NCI-H1436 treated with DMSO at 0.1 percent for 48 hours (cell line): Measurements from ENCODE around the gene ARSD.
"Not testable (repeated sequence)": the region's sequence is repeated elsewhere in the genome, so short reads cannot be mapped to it uniquely, and the experiment has no call there.

Experiments
- DNase-seq: peaks from one replicate; lab custom pipeline; 2025; lab: John Stamatoyannopoulos, UW

The ARSD gene

DNA sequence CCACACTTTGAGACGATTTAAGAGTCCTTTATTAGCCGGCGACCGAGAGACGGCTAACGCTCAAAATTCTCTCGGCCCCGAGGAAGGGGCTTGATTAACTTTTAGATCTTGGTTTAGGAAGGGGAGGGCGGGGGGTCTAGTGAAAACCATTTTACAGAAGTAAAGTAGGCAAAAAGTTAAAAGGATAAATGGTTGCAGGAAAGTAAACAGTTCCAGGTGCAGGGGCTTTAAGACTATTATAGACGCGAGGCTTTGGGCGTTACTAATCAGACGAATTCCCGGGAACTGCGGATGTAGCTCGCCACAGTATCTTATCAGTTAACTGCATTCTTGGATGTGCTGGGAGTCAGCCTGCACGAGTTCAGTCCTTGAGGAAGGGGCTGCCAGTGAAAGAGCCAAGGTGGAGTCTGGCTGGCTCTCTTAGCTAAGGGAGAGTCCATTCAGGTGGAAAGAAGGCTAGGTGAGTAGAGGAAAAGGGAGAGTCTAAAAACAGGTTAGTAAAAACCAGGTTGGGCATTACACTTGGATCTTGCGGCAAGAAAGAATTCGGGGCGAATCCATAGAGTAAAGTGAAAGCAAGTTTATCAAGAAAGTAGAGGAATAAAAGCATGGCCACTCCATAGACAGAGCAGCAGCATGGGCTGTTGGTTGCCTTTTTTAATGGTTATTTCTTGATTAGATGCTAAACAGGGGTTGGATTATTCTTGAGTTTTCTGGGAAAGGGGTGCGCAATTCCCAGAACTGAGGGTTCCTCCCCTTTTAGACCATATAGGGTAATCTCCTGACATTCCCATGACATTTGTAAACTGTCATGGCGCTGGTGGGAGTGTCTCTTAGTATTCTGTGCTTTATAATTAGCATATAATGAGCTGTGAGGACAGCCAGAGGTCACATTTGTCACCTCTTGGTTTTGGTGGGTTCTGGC, 38.3 kb downstream of the ARSD start:
- not testable (repeated sequence) for DNase-seq

DNA sequence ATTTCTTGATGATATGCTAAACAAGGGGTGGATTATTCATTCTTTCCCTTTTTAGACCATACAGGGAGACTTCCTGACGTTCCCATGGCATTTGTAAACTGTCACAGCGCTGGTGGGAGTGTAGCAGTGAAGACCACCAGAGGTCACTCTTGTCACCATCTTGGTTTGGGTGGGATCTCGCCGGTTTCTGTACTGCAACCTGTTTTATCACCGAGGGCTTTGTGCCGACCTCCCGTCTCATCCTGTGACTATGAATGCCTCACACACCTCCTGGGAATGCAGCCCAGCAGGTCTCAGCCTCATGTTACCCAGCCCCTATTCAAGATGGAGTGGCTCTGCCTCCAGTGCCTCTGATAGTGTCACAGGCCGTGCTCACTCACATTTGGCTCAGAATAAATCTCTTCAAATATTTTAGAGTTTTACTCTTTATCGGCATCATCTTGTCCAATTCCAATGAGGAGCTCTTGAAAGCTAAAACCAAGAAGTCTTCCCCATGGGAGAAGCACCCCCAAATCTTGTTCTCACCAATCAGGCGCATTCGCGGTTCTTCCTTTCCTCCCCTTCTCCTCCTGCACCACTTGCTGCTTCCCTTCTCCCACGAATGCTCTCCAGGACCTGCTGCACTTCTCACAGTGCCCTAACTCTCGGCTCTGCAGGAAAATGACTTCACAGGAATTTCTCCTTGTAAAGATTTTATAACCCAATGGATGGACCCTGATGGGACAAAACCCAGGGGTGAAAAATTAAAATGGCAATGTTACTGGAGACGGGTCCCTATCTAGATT, 39.2 kb downstream of the ARSD start:
- DNase-seq, result not testable (repeated sequence)

DNA sequence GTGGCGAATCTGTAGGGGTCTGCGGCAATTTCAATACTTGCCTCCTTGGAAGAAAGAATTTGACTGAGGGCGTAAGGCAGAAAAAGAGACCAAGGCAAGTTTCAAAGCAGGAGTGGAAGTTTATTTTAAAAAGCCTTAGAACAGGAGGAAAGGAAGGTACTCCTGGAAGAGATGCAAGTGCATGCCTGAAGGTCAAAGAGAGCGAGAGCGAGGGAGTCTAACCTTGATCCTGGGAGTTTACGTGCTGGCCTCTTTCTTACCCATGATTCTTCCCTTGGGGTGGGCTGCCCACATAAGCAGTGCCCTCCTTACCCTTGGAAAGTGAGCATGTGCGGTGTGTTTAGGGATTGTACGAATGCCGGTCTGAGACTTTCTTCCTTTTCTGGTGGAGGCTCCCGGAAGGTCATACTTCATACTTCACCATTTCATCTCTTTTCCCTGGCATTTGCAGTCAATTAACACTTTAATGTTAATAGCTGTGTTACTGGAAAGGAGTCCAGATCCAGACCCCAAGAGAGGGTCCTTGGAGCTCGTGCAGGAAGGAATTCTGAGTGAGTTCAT, 40.0 kb downstream of the ARSD start:
- DNase-seq, result no peak

DNA sequence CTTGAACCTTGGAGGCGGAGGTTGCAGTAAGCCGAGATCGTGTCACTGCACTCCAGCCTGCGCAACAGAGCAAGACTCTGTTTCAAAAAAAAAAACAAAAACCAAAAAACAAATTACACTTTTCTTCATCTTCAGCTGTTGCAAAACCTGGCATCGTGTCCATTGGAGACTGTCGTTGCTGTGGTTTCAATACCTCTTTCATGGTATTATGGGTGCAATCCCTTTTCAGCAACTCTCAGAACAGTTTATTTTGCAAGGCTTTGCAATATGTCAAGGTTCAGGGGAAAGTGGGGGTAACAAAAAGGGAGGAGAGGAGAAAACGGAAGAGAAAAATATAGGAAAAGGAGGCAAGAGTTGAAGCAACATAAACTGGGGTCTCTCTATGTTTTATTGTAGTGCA, 40.8 kb downstream of the ARSD start:
- no peak for DNase-seq

DNA sequence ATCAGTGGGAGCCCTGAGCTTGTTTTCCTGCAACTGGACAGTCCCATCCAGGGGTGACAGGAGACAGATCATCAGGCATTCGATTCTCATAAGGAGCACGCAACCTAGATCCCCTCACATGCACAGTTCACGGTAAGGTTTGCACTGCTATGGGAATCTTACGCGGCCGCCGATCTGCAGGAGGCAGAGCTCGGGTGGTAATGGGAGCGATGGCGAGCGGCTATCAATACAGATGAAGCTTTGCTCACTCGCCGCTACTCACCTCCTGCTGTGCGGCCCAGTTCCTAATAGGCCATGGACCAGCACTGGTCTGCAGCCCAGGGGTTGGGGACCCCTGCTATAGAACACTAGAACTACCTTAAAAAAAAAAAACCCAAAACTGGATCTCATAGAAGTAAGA, 45.4 kb downstream of the ARSD start:
- DNase-seq, result no peak

DNA sequence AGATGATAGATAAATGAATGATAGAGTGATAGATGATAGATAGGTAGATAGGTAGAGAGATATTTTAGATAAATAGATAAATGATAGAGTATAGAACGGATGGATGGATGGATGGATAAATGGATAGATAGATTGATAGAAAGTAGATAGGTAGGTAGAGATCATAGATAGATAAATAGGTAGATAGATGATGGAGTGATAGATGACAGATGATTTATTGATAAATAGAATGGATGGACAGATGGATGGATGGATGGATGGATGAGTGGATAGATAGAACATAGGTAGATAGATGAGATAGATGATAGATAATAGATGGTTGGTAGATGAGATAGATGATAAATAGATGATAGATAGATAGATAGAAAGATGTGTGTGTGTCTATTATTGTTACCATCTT, 49.5 kb downstream of the ARSD start:
- no peak for DNase-seq

DNA sequence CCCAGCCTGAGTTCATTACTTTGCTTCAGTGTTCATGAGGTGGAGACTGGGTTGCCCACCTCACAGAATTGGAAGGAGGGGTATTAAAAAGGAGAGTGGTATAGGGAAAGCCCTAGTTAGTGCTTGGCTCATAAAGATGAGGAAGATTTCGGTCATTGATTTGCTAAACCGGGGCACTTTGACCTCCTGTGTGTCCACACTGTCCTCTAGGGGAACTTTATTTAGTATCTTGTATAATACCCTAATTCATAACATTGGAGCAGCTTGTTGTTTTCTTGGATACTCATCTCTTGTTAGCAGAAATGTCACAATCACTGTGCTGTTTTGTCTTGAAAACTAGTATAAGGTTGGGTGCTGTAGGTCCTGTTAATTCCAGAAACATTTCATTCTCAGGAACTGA, 50.6 kb downstream of the ARSD start:
- no peak for DNase-seq

DNA sequence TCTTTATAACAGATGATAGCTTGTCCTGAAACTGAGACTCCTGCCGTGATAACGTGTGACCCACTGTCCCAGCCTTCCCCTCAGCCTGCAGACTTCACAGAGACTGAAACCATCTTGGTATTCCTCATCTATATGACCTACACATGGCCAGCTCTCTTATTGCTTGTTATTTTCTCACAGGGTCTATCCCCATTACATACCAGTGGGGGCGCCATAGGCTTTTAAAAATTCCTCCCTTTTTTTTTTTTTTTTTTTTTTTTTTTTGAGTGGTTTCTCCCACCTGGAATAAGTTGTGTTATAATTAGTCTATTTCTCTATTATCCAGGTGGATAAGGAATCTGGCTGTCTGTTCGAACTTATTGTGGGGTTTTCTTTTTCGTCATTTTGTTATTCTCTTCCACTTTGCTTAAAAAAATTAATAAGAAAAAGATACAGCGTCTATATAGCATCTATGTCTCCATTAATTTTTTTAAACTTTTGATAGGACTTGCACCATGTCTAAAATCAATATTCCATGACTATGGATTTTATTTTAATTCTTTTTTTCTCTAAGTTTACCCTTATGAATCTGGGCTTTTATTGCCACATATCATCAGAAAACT, 53.2 kb downstream of the ARSD start:
- no peak for DNase-seq

DNA sequence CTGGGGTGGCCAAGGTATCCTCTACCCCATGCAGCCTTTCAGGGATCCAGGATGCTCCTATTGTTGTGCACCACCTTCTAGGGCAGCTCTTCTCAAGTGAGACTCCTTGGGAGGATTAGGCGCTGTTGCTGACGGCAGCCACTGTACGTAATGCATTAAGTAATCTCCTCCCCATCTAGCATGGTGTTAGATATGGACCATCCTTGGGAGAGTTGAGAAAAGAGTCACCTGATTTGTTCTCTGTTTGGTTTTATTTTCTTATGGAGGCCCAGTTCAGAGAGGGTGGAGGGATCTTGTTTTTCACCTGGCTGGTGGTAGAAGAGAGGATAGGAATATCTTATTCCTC, 54.0 kb downstream of the ARSD start:
- DNase-seq, result no peak

DNA sequence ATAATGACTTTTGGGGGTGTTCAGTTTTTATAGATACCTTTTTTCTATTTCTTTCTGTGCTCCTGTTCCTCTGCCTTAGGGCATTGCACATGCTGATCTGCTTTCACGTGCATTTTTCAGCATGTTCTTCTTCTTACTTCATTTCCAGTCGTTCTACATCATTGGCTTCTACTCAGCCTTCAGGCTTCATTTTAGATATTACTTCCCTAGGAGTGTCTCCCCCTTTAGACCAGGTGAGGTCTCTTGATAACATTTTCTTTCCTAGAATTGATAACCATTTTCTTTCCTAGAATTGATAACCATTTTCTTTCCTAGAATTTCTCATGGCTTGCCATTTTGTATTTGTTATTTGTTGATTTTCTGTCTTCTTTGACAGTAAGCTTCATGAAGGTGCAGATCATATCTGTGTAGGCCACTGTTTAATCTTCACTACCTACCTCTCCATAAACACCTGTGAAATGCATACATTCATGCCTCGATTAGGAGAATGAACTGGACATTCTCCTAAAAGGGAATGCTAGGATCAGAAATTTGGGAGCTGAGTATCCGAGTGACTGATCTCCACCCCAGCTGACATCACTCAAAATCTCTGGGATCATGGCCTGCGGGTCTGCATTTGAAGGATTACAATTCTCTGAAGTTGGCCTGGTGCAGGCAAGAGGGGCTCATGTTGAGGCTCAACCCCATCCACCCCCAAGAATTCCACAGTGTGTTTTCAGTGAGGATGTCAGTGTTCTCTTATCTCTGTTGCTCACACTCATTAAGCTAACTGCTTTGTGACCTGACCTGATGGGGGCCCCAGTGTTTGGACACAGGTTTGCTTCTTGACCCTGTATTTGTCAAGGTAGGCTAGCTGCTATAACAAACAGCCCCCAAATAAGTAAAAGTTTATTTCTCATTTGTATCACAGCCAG, 54.7 kb downstream of the ARSD start:
- no peak for DNase-seq

DNA sequence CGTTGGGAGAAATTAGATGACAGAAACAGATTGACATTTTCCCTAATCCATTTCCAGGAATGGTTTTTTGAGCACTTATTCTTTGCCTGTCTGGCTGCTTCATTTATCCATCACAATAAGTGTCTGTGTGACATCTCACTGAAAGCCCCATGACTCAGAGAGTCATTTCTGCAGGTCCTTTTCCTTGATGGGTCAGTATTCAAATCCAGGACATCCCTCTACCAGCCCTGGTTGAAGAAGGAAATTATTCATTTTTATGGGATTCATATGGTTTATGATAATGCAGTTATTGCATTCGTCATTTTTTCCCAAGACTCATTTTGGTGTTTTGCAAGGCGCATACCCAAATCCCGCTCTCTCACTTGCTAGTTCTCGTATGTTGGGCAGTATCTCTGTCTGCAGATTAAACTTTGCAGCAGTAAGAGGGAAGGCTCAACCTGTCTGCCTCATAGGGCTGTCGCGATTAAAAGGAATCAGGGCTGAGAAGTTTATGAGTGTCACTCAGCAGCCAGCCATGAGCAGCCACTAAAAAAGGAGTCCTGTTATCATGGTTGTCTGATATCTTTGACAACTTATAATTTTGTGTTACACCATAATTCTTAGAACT, 56.4 kb downstream of the ARSD start:
- no peak for DNase-seq

DNA sequence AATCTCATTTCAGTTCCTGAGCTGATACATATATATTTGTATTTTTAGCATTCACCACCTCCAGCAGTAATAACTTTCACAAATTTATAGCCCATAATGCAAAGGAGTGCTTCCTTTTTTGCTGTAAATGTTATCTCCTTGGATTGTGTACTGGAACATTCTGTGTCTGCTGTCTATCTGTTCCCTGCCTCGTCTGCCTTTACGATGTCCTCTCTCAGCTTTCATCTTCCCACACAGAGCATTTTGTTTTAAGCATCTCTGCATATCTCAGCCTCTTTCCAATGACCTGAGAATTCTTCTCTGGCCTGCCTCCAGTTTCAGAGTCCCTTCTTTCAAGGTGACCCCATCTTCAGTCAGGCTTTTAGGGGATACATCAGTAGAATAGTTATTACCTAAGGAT, 57.3 kb downstream of the ARSD start:
- no peak for DNase-seq

DNA sequence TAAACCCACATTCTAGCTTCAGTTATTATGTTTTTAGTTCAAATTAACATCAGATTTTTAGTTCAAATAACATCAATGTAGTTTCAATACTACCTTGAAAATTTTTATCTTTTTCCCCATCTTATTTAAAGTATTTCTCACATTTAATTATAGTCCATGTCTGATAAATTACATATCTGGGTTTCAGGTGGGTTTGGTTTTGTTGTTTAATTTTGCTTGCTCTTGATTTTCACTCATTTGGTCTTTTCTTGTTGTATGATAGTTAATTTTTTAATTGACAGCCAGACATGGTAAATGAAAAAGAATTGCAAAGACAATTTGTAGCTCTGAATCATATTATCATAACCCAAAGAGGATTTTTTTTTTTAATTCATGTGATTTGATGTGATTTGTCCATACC, 58.5 kb downstream of the ARSD start:
- DNase-seq, result no peak

DNA sequence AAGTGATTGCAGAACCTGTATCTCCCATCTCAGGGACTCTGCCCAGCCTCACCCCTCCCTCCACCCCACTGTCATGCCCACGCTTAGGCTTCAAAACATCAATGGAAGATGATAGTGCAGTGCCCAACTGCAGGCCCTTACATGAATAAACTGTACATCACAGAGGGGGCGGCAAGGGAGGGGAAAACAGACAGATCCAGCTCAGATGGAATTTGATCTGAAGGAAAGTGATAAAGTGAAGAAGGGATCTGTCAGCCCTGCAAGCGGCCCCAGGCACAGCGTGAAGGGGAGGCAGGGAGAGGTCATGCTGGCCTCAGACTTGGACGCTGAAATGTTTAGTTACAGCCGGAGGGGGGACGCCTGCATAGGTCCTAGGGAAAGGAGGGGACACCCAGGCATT, 61.9 kb downstream of the ARSD start:
- DNase-seq, result no peak

DNA sequence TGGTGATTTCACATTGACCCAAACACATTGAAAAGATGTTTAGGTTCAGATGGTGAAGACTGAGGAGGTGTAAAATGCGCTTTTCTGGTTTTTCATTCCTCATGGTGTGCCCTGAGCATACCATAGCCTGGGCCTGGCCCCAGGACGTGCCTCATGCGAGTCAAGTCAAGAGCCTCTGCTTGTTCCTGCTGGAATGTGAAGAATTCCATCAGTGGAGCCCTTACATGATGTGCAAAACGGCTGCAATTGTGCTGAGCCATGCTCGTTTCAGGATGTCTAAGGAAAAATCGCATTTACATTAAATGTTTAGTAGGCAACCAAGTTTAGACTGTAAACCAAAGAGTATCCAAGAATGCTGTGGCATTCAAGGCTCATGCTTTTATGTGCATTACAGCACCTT, 65.5 kb downstream of the ARSD start:
- DNase-seq, result no peak

DNA sequence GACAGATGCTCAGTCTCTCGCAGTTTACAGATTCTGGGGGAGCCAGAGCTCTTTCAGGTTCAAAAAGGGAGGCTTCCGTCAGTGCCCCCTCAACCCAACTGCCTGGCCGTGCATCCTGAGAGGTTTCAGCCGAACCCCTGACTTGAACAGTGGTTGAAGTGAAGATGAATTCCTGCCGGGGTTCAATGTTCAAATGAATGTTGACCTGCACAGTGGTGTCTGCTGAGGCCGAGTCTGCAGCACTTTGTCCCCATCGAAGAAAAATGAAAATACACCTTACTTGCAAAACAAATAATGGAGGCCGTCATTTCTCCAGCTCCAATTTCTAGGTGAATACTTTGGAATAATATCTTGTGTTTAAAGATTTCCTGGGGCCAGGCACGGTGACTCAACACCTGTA, 66.7 kb downstream of the ARSD start:
- no peak for DNase-seq

DNA sequence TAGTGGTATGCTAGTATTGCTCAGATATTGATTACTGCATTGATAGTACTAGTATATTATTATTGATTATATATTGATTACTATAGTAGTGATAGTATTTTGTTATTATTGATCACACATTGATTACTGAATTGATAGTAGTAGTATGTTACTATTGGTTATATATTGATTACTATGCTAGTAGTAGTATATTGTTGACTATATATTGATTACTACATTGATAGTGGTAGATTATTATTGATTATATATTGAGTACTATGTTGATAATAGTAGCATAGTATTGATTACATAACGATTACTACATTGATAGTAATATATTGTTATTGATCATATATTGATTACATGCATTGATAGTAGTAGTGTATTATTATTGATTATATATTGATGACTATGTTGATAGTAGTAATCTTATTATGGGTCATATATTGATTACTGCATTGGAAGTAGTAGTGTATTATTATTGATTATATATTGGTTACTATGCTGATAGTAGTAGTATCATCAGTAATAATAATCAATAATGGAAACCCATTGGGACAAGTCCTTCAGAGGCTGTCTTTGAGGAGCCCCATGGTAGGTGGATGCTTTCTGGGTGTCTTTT, 69.8 kb downstream of the ARSD start:
- no peak for DNase-seq

DNA sequence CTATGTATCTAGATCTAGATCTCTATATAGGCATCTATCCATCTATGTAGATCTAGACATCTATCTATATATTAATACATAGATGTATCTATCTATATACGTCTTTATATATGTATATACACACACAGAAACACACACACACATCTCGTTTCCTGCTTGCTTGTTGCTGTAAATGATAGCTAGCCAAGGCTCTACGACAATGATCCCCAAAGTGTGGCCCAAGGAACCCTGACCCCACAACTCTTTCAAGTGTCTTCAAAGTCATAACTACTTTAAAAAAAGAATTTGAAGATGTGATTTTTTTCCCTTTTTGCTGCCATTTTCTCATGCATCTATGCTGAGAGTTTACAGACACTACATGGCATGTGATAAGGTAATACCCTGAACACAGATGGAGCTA, 71.6 kb downstream of the ARSD start:
- DNase-seq, result no peak

DNA sequence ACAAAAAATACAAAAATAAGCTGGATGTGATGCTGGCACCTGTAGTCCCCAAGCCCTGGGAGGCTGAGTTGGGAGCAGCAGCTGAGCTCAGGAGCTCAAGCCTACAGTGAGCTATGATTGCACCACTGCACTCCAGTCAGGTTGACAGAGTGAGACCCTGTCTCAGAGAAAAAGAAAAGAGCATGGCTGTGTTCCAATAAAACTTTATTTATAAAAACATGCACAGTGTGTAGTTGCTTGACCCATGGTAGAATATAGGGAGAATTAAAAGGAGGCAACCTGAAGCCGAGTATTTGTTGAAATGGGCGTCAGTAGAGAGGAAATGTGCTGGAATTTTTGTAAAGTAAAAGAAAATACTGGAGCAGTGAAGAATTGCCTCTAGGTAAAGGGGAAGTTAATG, 73.4 kb downstream of the ARSD start:
- no peak for DNase-seq

DNA sequence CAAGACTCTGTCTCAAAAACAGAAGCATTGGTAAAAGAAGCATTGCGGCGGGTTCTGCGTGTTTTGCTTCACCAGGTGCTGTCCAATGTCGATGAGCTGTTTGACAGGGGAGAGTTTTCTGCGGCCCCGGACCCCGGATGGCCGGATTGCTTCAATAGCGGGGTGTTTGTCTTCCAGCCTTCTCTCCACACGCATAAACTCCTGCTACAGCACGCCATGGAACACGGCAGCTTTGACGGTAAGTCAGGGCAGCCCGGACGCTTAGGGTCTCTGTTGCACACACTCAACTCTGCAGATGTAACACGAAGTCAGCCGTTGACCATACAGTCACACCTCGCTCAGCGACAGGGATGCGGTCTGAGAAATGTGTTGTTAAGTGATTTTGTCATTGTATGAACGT, 74.2 kb downstream of the ARSD start:
- DNase-seq, result no peak
